GM18907 (cell line): ENCODE results near the gene GATA1.
"Not testable (repeated sequence)": the region's sequence is repeated elsewhere in the genome, so short reads cannot be mapped to it uniquely, and the experiment has no call there.

Experiments used
- ATAC-seq: cut with Tn5 transposase; IDR thresholded peaks from one replicate; pipeline ENCODE4 v1.9.1; 2021; ENCODE audit warnings: mild to moderate bottlenecking, moderate library complexity; ENCODE audit not compliant: unreplicated experiment

GATA1 gene

DNA sequence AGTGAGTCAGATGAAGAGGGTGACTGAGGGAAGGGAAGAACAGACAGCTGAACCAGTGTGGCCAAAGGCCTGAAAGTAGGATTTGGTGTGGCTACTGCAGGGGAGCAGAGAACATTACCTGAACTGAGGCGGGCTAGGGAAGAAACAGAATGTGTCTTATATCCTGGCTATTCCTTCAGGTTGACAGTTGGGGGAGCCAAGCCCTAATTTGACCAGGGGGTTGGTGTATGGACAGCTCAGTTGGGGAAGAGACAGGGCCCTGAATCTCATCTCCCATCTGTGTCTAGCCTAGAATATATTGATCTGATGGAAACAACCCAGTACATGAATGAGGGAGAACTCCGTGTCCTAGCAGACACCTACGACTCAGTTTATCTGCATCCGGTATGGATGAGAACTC lies 19.7 kb downstream of the GATA1 start:
- ATAC-seq, result no peak

DNA sequence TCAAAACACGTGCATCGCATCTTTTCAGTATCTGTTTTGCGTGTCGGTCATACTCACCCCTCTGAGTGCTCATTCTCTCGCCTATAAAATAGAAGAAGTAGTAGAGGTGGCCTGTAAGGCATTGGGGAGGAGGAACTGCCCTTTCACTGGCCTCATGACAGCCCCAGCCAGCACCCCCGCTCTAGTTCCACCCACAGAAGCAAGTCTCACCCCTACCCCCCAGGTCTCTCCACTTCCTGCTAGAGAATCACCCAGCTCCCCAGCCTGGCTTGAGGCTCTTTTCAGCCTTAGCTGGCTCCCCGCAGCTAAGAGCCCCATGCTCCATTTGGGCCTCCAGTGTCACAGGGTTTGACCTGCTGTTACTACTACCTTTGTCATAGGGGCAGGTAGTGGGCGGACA lies 27.3 kb downstream of the GATA1 start:
- ATAC-seq, result no peak

DNA sequence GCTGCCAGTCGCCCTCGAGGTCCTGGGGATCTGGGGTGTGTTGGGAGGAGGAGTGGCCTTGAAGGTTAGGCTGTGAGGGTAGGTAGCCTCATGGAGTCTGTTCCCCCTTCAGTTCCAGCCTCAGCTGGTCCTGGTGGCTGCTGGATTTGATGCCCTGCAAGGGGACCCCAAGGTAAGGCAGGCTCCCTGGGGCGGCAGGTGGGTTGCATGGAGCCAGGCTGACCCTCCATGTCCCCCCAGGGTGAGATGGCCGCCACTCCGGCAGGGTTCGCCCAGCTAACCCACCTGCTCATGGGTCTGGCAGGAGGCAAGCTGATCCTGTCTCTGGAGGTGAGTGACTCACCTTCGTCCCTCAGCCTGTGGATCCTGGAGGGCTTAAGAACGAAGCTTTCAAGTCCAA lies 28.3 kb downstream of the GATA1 start:
- ATAC-seq, result no peak

DNA sequence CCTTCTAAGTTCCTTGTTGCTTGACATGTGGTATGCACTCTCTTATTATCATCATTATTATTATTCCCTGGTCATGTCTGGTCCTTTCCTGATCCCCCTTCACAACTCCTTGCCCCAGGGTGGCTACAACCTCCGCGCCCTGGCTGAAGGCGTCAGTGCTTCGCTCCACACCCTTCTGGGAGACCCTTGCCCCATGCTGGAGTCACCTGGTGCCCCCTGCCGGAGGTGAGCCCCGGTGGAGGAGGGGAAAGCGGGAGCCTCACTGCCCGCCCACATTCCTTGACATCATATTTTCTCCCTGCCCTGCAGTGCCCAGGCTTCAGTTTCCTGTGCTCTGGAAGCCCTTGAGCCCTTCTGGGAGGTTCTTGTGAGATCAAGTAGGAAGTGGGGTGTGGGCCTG lies 28.9 kb downstream of the GATA1 start:
- no peak for ATAC-seq

DNA sequence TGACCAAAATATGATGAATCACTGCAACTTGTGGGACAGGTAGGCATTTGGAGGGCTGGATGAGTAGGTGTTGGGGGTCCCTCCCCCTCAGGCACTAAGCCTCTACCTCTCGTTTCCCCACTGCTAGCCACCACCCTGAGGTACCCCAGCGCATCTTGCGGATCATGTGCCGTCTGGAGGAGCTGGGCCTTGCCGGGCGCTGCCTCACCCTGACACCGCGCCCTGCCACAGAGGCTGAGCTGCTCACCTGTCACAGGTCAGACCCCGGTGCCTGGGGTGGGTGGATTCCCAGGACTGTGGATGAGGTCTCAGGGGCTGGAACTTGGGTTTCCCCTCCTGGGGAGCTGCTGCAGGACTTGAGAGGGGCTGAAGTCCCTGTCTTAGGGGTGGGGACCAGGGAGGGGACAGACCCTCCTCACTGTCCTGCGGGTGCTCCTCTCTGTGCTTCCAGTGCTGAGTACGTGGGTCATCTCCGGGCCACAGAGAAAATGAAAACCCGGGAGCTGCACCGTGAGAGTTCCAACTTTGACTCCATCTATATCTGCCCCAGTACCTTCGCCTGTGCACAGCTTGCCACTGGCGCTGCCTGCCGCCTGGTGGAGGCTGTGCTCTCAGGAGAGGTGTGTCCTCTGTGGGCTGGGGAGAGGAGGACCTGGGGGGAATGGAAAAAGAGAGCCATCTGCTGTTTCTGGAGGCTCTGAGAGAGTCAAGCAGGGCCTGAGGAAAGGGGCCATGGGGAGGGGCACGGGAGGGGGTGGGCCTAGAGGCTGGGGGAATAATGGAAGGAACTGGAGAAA lies 29.8 kb downstream of the GATA1 start:
- no peak for ATAC-seq

DNA sequence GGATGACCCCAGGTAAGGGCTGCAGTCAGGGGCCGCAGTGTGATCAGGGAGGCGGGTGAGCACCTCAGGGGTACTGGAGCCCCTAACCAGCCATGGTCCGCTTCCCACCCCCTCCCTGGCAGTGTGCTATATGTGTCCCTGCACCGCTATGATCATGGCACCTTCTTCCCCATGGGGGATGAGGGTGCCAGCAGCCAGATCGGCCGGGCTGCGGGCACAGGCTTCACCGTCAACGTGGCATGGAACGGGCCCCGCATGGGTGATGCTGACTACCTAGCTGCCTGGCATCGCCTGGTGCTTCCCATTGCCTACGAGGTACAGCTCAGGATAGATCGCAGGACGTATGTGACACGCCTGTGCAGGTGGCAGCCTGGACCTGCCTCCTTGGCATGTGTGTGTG lies 31.7 kb downstream of the GATA1 start:
- no peak for ATAC-seq

DNA sequence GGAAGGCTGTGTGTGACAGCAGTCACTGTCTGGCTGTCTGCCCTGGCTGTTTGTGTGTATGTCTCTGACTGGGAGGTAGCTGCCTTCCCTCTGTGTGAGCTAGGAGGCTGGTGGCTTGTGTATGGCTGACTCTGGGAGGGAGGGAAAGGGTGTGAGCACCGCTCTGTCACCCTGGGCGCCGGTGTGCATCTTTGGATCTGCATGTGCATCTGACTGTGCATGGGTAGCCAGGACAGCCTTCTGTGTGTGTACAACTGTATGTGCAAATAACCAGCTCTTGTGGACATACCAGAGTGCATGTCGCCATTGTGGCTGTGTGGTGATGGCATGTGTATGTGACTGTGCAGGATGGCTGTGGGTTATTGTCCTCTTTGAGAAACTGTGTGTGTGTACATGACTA lies 32.5 kb downstream of the GATA1 start:
- no peak for ATAC-seq

DNA sequence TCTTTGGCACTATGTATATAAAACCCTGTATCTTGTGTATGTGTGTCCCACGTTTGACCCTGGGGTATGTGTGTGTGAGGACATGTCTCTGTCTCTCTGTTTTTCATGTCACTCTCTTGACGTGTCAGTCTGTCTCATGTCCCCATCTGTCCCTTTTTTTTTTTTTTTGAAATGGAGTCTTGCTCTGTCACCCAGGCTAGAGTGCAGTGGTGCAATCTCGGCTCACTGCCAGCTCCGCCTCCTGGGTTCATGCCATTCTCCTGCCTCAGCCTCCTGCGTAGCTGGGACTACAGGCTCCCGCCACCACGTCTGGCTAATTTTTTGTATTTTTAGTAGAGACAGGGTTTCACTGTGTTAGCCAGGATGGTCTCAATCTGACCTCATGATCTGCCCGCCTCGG lies 33.0 kb downstream of the GATA1 start:
- not testable (repeated sequence) for ATAC-seq

DNA sequence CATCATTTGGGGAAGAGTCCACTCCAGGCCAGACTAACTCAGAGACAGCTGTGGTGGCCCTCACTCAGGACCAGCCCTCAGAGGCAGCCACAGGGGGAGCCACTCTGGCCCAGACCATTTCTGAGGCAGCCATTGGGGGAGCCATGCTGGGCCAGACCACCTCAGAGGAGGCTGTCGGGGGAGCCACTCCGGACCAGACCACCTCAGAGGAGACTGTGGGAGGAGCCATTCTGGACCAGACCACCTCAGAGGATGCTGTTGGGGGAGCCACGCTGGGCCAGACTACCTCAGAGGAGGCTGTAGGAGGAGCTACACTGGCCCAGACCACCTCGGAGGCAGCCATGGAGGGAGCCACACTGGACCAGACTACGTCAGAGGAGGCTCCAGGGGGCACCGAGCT lies 36.7 kb downstream of the GATA1 start:
- ATAC-seq, result no peak

DNA sequence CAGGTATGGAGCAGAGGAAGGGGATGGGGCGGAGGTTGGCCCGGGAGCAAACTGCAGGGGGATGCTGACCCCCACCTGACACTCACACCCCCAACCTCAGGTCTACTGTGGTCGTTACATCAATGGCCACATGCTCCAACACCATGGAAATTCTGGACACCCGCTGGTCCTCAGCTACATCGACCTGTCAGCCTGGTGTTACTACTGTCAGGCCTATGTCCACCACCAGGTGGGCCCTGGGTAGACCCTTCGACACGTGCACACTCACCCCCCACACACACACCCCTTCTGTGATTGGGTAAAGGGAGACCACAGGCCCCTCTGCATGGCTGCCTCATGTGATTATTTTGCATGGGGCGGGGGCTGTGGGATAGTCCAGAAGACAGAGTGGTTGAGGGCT lies 37.7 kb downstream of the GATA1 start:
- ATAC-seq, result no peak

DNA sequence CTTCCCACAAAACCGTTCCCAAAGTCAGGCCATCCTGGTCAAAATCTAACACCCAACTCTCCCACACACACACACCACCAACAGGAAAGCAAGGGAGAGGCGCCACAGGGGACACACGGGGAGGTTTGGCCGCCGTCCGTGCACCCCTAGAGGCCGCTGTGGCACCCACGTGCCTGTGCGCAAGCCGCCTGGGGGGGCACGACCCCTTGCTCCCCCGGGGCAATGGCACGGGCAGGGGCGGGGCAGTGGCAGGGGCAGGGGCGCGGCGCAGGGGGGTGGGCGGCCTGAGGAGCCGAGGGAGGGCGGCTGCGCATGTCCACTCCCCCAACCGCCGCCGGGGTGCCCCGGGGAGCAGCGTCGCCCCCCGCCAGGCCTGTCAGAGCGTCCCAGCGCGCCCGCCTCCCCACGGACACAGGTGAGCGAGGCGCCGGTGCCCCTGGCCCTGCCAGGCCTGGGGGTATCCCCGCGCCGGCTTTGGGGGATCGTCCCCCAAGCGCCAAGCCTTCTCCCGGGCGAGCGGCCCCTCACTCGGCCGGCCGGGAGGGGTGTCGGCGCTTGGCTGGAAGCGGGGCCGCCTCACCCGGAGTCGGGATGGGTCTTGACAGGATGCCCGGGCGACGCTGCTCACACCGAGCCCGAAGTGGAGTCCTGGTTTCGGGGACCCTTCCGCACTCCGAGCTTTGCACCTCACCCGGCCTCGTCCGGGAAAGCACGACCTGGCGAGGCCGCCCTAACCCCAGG lies 39.9 kb downstream of the GATA1 start, which contains the start of gene ERAS:
Gene ERAS (plus strand): TSS at position 379 of the 741 bp plus-strand sequence. CDS start 2,611 bp downstream, outside the sequence.
- ATAC-seq, result no peak

DNA sequence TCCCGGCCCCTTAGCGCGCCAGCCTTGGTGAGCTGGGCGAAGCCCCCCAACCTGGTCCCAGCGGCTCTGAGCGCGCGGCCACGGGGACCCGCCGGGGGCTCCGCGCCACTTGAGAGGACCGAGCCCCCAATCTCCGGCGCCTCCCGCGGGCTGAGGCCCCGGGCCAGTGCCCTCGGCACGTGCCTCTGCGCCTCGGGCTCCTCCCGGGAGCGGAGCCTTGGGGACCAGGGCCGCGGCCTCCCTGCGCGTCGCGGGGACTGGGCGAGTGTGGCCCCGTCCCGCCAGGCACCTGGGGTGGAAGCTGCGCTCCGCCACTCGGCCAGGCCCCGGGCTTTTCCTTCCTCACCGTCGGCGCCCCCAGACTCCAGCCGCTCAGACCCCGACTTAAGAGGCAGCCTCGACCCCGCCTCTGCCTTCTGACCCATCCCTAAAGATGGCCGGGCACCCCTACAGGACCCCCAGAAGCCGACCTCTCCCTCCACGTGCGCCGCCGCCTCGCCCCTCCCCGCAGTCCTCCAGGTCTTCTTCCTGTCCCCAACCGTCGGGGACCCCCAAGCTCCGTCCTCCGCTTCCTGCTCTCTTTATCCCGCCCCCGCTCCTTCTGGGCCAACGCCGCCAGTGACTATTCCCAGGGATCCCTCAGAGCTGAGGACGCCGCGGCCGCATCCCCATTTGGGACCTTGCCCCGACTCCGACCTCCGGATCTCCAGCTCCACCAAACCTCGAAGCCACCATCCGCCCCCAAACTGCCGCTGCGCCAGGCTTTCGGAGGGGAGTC lies 40.7 kb downstream of the GATA1 start:
- ATAC-seq, result no peak

DNA sequence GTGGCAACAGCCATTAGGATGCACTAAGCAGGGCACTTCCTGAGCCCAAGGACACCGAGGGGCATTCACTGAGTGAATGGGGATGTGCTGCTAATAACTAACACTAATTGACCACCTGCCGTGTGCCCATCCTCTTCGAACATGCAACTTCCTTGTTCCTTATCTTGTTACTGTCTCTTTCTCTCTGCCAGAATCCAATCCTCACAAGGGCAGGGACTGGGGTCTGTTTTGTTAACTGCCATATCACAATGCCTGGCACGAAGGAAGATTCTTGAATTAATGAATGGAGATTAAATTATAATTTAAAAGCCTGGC lies 41.2 kb downstream of the GATA1 start:
- no peak for ATAC-seq

DNA sequence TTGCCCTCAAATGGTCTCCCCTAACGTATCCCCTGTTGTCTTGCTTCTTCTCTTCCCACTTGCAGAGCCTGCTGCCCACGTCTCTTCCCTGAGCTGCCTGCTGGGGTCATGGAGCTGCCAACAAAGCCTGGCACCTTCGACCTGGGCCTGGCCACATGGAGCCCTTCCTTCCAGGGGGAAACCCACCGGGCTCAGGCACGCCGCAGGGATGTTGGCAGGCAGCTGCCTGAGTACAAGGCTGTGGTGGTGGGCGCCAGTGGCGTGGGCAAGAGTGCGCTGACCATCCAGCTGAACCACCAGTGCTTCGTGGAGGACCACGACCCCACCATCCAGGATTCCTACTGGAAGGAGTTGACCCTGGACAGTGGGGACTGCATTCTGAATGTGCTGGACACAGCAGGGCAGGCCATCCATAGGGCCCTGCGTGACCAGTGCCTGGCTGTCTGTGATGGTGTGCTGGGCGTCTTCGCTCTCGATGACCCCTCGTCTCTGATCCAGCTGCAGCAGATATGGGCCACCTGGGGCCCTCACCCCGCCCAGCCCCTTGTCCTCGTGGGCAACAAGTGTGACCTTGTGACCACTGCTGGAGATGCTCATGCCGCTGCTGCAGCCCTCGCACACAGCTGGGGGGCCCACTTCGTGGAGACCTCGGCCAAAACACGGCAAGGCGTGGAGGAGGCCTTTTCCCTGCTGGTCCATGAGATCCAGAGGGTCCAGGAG lies 42.8 kb downstream of the GATA1 start:
- ATAC-seq, result no peak

DNA sequence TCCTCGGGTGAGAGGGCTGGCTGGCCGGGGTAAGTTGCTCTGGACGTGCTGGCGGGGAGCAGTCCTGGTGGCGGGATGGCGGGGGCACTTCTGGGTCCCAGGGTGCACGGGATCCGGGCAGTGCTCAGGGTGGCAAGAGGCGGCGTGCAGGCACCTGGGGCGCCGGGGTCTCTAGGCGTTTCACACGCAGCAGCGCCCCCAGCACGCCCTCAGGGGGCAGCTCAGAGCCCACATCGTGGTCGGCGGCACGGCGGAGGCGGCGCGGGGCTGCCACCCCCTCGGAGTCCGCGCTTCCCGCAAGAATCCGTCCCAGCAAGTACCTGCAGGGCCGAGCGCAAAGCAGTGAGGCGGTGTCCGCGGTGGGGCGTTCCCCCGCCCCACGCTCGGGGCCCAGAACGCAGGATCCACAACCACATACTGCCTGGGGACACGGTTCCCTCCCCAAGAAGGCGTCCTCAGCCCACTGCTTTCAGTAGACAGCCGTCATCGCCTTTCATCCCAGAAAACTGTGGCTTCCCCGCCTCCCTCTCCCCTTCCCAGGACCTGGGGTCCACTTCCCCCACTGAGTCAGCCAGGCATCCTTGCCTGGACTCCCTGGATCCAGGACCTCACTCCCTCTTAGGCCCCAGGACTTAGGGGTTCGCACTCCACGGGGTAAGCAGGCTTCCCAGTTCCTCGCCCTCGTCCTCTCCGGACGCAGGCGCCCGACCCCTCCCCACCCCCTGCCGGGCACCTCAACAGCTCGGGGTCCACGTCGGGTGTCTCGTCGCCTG lies 44.9 kb downstream of the GATA1 start:
- no peak for ATAC-seq

DNA sequence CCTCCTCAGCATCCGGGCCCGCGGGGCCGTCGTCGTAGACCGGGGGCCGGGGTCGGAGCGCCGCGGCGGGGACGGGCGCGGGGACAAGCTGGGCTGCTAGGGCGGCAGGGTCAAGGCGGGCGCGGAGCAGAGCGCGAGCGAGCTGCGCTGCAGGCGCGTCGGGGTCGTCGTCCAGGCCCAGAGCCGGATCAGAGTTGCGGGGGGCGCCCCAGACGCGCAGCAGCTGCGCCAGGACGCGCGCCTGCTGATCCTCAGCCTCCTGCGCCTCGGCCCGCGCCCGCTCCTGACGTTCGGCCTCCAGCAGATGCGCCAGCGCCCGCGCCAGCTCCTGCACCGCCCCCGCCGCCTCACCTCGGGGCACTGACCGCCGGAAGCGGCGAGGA lies 45.5 kb downstream of the GATA1 start:
- no peak for ATAC-seq

DNA sequence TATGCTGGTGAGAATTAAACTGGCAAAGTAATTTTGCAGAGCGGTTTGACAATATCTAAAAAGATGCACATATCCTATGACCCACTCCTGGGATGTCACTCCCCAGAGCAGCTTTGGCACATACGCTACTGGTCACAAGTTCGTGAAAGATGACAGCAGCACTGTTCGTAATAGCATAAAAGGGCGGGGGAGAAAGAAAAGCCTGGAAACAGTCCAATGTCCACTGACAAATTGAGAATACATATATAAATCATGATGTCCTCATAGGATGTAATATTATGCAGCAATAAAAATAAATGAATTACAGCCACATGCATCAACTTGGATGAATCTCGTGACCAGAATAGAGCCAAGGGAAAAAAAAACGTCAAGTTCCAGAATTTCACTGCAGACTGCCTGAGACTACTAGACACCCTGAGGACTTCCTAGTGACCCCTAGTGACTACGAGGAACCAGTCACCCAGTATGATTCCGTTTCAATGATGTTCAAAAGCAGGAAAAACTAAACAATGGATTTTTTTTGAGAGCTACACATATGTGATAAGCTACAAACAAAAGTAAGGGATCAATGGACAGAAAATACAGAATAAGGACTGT lies 47.2 kb downstream of the GATA1 start:
- ATAC-seq, result no peak

DNA sequence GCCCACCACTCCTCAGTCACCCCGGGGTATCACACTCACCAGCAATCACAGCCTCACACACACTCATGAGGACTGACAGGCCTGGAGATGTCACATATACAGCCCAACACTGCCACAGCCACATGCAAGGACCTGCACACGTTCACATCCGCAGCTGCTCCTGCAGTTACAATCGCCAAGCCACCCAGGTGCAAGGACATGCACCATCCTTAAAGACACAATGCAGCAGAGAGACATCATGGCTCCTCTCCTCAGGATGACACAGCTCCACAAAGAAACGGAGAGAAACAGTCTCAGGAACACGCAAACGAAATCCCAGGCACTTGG lies 48.0 kb downstream of the GATA1 start:
- no peak for ATAC-seq

DNA sequence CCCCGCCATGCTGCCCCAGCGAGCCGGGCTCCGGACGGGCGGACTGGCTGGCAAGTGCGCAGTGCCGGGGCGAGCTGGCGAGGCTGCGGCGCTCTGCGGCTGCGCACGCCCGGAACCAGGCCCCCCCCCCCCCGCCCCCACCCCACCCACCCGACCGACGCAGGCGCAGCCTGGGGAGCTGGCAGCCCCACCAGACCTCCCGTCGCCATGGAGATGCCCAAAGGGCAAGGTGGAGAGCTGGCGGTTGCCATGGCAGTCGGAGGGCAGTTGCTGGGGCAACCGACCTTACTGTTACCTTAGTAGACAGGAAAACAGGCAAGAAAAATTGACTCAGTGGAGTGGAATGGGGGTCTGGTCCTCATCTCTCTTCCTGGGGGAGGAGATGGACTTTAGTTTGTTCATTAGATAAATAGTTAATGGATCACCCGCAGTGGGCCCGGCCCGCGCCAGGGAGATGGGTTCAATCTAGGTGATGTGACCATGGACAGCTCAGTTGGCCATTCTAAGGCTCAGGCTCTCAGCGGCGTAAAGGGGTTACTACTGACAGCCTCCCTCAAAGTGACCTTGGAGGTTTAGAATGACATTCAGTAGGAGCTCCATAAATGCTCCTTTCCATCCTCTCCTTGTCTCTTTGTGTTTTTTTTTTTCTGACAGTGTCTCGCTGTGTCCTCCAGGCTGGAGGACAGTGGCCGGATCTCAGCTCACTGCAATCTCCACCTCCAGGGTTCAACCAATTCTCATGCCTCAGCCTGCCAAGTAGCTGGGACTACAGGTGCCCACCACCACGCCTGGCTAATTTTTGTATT lies 49.3 kb downstream of the GATA1 start, which contains the start of gene PCSK1N:
Gene PCSK1N (minus strand): TSS at position 87 of the 806 bp plus-strand sequence. CDS start 78 bp downstream, at position 9.
- no peak for ATAC-seq
